BJ (cell line): Measurements from ENCODE around the gene PRDM8. TPM values are rescaled to one million over a fixed set of nuclear protein-coding genes. Genes with fewer than 3 reads are reported as not detected.

Experiments
- CTCF ChIA-PET: fragments of 350-600 bp; formaldehyde crosslinking; extraction: SDS; loops from one replicate; lab custom pipeline; 2021; ENCODE audit warnings: antibody characterized with exemption, inconsistent platforms; lab: Yijun Ruan, JAX
- POLR2A ChIA-PET: fragments of 300-600 bp; sonication (Branson Sonifier 250); formaldehyde crosslinking; extraction: SDS; loops from one replicate; lab custom pipeline; 2021; ENCODE audit warnings: antibody characterized with exemption; lab: Charles Lee
- DNase-seq: peaks from one replicate; pipeline ENCODE4 v3.0.0-alpha.2; 2011; ENCODE audit warnings: low read depth
- H3K27me3 ChIP-seq: 2 replicates; pipeline ENCODE4 v1.6.0; 2011; ENCODE audit warnings: low read length; ENCODE audit not compliant: control insufficient read depth, insufficient read depth
- H3K36me3 ChIP-seq: 2 replicates; pipeline ENCODE4 v1.5.1; 2011; ENCODE audit warnings: low read length; ENCODE audit not compliant: control insufficient read depth, insufficient read depth
- H3K4me3 ChIP-seq: 2 replicates; pipeline ENCODE4 v1.5.1; 2011; ENCODE audit warnings: low read depth, mild to moderate bottlenecking, control low read depth, low read length
- polyA plus RNA-seq: library from polyadenylated mRNA; depleted of rRNA; stranded (reverse); fragments of >200 nt; gene quantifications from 2 replicates; pipeline ENCODE4 v1.2.3, GENCODE V29; 2011
- TF ChIP-seq, protein P1 (sequence below): IDR thresholded peaks from 2 replicates; pipeline ENCODE4 v1.5.1; 2011; ENCODE audit warnings: low read depth, mild to moderate bottlenecking, control low read depth, inconsistent platforms, low read length, moderate library complexity; ENCODE audit not compliant: insufficient read depth

PRDM8 gene
- polyA plus RNA-seq, 1 experiment: 2.7 TPM

DNA sequence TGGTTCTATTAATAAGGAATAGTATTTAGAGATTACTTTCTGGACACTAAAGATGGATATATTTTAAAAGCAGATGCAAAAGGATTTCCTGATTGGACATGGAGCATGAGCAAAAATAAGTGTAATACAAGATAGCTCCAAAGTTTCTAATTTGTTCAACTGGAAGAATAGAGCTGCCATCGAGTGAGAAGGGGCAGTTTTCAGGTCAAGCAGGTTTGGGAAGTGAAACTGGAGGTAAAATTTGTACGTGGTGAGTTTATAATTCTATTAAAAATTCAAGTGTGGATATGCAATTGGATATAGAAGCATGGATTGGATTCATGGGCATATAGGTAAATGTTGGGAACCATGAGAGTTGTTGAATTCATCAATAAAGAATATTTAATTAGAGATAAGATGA lies 31.8 kb downstream of the PRDM8 start:
- no peak for DNase-seq
- Histone ChIP-seq H3K4me3 (no peak overlapping the region), H3K27me3 (no peaks in the 10 kb centered on the region), H3K36me3 (no peaks in the 10 kb centered on the region)
- POLR2A ChIA-PET: no interaction called here
- TF ChIP-seq, protein P1, sequence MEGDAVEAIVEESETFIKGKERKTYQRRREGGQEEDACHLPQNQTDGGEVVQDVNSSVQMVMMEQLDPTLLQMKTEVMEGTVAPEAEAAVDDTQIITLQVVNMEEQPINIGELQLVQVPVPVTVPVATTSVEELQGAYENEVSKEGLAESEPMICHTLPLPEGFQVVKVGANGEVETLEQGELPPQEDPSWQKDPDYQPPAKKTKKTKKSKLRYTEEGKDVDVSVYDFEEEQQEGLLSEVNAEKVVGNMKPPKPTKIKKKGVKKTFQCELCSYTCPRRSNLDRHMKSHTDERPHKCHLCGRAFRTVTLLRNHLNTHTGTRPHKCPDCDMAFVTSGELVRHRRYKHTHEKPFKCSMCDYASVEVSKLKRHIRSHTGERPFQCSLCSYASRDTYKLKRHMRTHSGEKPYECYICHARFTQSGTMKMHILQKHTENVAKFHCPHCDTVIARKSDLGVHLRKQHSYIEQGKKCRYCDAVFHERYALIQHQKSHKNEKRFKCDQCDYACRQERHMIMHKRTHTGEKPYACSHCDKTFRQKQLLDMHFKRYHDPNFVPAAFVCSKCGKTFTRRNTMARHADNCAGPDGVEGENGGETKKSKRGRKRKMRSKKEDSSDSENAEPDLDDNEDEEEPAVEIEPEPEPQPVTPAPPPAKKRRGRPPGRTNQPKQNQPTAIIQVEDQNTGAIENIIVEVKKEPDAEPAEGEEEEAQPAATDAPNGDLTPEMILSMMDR: no peak
- CTCF ChIA-PET: interaction anchor here (1.0 to 4.7 kb wide), 4 partner anchors 8 to 107 kb away, joined by 4 to 25 read pairs (median 5); no protein-coding TSS in a partner anchor

DNA sequence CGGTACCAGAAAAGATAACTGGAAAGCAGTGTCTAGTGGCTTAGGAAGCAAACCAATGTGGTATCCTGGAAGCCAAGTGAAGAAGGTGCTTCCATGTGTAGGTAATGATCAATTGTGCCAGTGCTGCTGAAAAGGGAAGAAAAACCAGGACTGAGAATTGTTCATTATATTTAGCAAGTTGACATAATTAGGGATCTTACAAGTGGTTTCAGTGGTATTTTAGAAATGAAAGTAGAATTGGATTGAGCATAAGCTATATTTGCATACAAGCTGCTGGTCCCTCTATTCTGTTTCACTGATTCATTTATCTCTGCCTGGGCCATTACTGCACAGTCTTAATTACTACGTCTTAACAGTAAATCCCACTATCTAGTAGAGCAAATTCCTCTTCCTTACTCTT lies 32.3 kb downstream of the PRDM8 start:
- no peak for DNase-seq
- no peaks in the 10 kb centered on the region for H3K27me3 ChIP-seq
- TF ChIP-seq, protein P1: no peak
- ChIA-PET CTCF (interaction anchor here (1.5 to 4.7 kb wide), 4 partner anchors 9 to 107 kb away, joined by 4 to 25 read pairs (median 6); no protein-coding TSS in a partner anchor), POLR2A (interaction anchor here (0.6 kb wide), 1 partner anchor 27 kb away, joined by 3 read pairs; no protein-coding TSS in a partner anchor)
- H3K4me3 ChIP-seq: no peak overlapping the region
- no peaks in the 10 kb centered on the region for H3K36me3 ChIP-seq

DNA sequence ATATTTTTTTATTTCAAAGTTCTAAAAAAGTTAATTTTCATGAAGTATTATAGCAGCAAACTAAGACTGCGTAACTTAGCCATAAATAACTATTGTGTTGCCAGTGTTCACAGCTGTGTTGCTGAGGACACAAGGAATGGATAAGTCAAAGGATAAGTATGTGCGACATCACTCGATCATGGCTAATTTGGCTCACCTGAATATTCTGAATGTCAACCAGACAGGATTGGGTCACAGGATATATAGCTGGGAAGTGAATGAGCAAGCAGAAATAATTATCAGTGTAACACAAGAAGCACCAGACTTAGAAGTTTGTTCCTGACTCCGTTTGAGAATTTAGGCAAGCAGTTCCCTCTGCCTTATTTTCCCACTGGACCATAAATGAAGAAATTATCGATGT lies 33.9 kb downstream of the PRDM8 start:
- Histone ChIP-seq H3K27me3 (no peaks in the 10 kb centered on the region), H3K36me3 (no peaks in the 10 kb centered on the region), H3K4me3 (no peak overlapping the region)
- no peak for DNase-seq
- TF ChIP-seq, protein P1: no peak
- ChIA-PET POLR2A (no interaction called here), CTCF (interaction anchor here (2.0 to 4.7 kb wide), 2 partner anchors 10 to 92 kb away, joined by 7 to 25 read pairs; no protein-coding TSS in a partner anchor)

DNA sequence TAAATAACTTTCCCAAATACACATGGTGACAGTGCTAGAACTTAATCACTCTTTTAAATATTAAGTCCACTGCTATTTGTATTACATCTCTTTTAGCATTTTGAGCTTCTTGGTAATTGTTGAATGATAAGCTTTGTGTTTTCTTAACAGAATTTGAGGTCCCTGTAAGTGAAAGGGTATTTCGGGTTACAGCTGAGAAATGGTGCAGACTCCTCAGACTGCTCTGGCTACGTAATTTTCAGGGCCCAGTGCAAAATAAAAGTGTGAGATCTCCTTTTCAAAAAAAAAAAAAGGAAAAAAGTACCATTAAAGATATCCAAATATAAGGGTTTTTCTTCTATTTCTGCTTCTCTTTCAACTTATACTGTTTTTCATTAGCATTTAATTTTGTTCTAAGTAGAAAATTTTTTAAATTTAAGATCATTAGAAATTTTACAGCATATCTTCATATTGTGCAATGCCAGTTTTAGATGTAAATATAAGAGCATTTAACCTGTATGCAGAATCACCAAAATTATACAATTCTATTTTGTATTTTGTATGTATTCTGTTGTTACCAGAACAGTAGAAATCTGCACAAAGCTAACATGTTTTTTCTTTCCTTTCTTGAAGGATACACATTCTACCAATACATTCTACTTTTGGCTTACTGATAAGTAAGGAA lies 35.5 kb downstream of the PRDM8 start:
- POLR2A ChIA-PET: no interaction called here
- H3K36me3 ChIP-seq: no peaks in the 10 kb centered on the region
- DNase-seq: no peak
- no peaks in the 10 kb centered on the region for H3K27me3 ChIP-seq
- TF ChIP-seq, protein P1: no peak
- CTCF ChIA-PET: interaction anchor here (1.0 to 4.7 kb wide), 3 partner anchors 12 to 90 kb away, joined by 3 to 25 read pairs (median 4); no protein-coding TSS in a partner anchor
- H3K4me3 ChIP-seq: no peak overlapping the region

DNA sequence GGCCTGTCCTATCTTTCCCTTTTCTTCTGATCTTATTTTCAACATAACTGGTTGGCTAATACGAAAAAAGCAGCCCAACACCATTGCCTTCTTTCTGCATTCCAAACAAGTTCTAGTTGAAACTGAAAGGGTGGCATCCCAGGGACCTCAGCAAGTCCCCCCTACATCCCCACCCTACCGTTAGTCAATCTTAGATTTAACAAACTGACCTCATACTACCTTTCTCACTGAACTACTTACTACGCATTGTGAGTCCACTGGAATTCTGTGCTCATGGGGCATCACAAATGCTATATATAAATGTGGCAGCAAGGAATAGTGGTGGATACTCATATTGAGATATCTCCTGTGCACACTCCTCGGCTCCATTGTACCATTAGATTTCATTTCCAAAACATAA lies 36.1 kb downstream of the PRDM8 start:
- CTCF ChIA-PET: interaction anchor here (1.0 to 4.7 kb wide), 2 partner anchors 12 to 89 kb away, joined by 4 to 25 read pairs; no protein-coding TSS in a partner anchor
- TF ChIP-seq, protein P1: no peak
- Histone ChIP-seq H3K36me3 (no peaks in the 10 kb centered on the region), H3K27me3 (no peaks in the 10 kb centered on the region), H3K4me3 (no peak overlapping the region)
- POLR2A ChIA-PET: no interaction called here
- no peak for DNase-seq
